Mesendoderm (in vitro differentiated cells): ENCODE results near the gene BRF1.

Experiments
- DNase-seq: peaks from one replicate; pipeline ENCODE4 v3.0.0; 2013
- H2AK5ac ChIP-seq: 2 replicates; pipeline ENCODE4 v1.6.1; 2013; ENCODE audit warnings: low read length, inconsistent platforms
- H2BK120ac ChIP-seq: 2 replicates; pipeline ENCODE4 v1.6.1; 2013; ENCODE audit warnings: low read depth, mild to moderate bottlenecking, low read length, moderate library complexity, mixed read lengths
- H2BK15ac ChIP-seq: replicated peaks from 2 replicates; pipeline ENCODE4 v1.6.1; 2013; ENCODE audit warnings: low read depth, mild to moderate bottlenecking, moderate library complexity
- H2BK5ac ChIP-seq: 2 replicates; pipeline ENCODE4 v1.6.1; 2013; ENCODE audit warnings: low read length, inconsistent platforms
- H3K18ac ChIP-seq: 2 replicates; pipeline ENCODE4 v1.6.1; 2013; ENCODE audit warnings: mild to moderate bottlenecking, low read length, mixed read lengths
- H3K23ac ChIP-seq: one replicate; pipeline ENCODE4 v1.6.1; 2013; ENCODE audit warnings: low read length
- H3K27ac ChIP-seq: 2 replicates; pipeline ENCODE4 v1.5.1; 2013; ENCODE audit warnings: low read depth, mild to moderate bottlenecking, inconsistent platforms, low read length, moderate library complexity
- H3K27me3 ChIP-seq: 2 replicates; pipeline ENCODE4 v1.6.1; 2013; ENCODE audit warnings: low read length, control low read depth, mild to moderate bottlenecking, inconsistent platforms; ENCODE audit not compliant: insufficient read depth, poor library complexity
- H3K36me3 ChIP-seq: 2 replicates; pipeline ENCODE4 v1.6.1; 2013; ENCODE audit warnings: low read length, inconsistent platforms; ENCODE audit not compliant: control insufficient read depth, insufficient read depth
- H3K4ac ChIP-seq: one replicate; pipeline ENCODE4 v1.6.1; 2013; ENCODE audit warnings: low read depth, mild to moderate bottlenecking, low read length, moderate library complexity
- H3K4me1 ChIP-seq: 2 replicates; pipeline ENCODE4 v1.6.1; 2013; ENCODE audit warnings: low read depth, low read length, inconsistent platforms; ENCODE audit not compliant: control insufficient read depth
- H3K4me2 ChIP-seq: 2 replicates; pipeline ENCODE4 v1.6.1; 2013; ENCODE audit warnings: low read length
- H3K4me3 ChIP-seq: 2 replicates; pipeline ENCODE4 v1.5.1; 2013; ENCODE audit warnings: mild to moderate bottlenecking, low read length
- H3K56ac ChIP-seq: one replicate; pipeline ENCODE4 v1.6.1; 2013; ENCODE audit warnings: low read length
- H3K79me1 ChIP-seq: 2 replicates; pipeline ENCODE4 v1.6.1; 2013; ENCODE audit warnings: low read length, inconsistent platforms
- H3K79me2 ChIP-seq: 2 replicates; pipeline ENCODE4 v1.6.1; 2013; ENCODE audit warnings: mild to moderate bottlenecking, low read length; ENCODE audit not compliant: control insufficient read depth, insufficient read depth
- H3K9ac ChIP-seq: 2 replicates; pipeline ENCODE4 v1.6.1; 2013; ENCODE audit warnings: low read length, inconsistent platforms
- H4K5ac ChIP-seq: one replicate; pipeline ENCODE4 v1.6.1; 2013; ENCODE audit warnings: low read length
- H4K8ac ChIP-seq: one replicate; pipeline ENCODE4 v1.6.1; 2013; ENCODE audit warnings: low read depth, mild to moderate bottlenecking, control low read depth, low read length, moderate library complexity
- WGBS: extraction: QIAGEN DNeasy Blood & Tissue Kit; methylation state at CpG from one replicate; pipeline ENCODE4 v1.1.7; 2013; ENCODE audit warnings: low lambda C conversion rate, missing lambda C conversion rate; ENCODE audit not compliant: insufficient coverage; ENCODE audit errors: extremely low coverage; 5-methylcytosine and 5-hydroxymethylcytosine counted together

The BRF1 gene

DNA sequence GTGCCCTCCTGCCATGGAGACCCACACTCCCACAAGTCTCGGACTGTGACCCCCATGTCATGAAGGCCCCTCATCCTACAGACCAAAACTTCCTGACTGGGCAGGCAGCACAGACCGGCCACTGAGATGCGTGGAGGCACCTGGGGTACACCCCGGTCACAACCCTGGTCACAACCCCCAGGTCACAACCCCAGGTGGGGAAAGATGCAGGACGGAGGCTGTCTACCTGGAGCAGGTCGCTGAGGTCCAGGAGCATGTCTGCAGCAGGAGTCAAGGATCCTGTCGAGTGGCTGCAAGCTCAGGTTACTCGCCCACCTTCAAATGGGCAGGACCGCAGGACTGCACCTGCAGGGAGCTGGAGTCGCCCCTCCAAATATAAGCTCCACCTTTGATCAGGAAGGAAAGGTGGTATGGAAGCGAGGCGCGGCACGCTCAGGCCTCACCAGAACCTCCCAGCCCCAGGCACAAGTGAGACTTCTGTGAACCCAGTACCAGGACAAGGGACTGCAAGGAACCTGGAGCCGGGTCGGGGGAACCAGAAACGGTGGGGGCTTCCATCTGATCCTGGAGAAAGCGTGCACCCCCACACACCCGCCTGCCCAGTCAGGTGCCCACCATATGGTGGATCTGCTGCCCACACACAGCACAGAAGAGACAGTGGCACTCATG lies 44.4 kb downstream of the BRF1 start:
- no peak overlapping the region for H2AK5ac ChIP-seq
- no peak overlapping the region for H3K27ac ChIP-seq
- no peak overlapping the region for H3K4me2 ChIP-seq
- H3K79me2 ChIP-seq, result no peaks in the 10 kb centered on the region
- H3K4ac ChIP-seq, result no peak overlapping the region
- no peak overlapping the region for H2BK5ac ChIP-seq
- H3K79me1 ChIP-seq, result no peaks in the 10 kb centered on the region
- H3K23ac ChIP-seq, result no peak overlapping the region
- H3K4me1 ChIP-seq, result no peaks in the 10 kb centered on the region
- H3K27me3 ChIP-seq, result no peaks in the 10 kb centered on the region
- H4K5ac ChIP-seq, result no peak overlapping the region
- no peaks in the 10 kb centered on the region for H3K36me3 ChIP-seq
- no peak overlapping the region for H3K4me3 ChIP-seq
- H2BK15ac ChIP-seq, result no peak overlapping the region
- H2BK120ac ChIP-seq, result no peak overlapping the region
- no peak overlapping the region for H4K8ac ChIP-seq
- H3K18ac ChIP-seq, result no peak overlapping the region
- DNase-seq, result no peak
- no peak overlapping the region for H3K9ac ChIP-seq
- H3K56ac ChIP-seq, result no peak overlapping the region
- WGBS, result no CpG with 5 or more reads among the region's 19 CpGs

DNA sequence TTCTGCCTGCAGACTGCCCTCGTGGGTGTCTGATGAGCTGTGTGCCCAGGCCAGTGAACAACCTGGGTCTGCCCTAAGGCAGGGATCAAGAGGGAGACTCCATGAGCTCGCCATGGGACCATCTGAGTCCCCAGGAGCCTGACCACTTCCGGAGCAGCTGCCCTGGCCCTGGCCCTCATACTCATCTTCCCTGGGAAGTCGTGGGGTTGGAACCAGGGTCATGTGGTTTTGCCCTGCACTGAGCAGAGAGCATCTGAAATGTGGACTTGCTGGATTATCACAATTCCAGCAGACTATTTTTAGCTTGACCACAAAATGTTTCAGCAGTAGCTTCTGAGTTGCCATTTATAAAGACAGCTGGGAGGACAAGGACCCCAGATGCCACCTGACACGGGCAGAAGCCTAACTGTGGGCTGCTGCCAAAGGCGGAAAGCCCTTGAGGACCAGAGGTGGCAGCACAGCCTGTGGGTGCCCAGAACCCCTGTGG lies 45.7 kb downstream of the BRF1 start:
- Histone ChIP-seq H3K4ac (no peak overlapping the region), H3K18ac (no peak overlapping the region), H2BK120ac (no peak overlapping the region), H3K79me2 (no peaks in the 10 kb centered on the region), H3K4me1 (no peaks in the 10 kb centered on the region), H3K27ac (no peak overlapping the region), H2BK5ac (no peak overlapping the region), H3K36me3 (peaks cover 2% of the 10 kb centered on the region), H2AK5ac (no peak overlapping the region), H4K5ac (no peak overlapping the region), H3K27me3 (no peaks in the 10 kb centered on the region), H3K79me1 (no peaks in the 10 kb centered on the region), H4K8ac (no peak overlapping the region), H2BK15ac (no peak overlapping the region), H3K23ac (no peak overlapping the region), H3K4me2 (no peak overlapping the region), H3K9ac (no peak overlapping the region), H3K56ac (no peak overlapping the region), H3K4me3 (no peak overlapping the region)
- DNase-seq, result no peak
- WGBS, result no CpG with 5 or more reads among the region's 6 CpGs

DNA sequence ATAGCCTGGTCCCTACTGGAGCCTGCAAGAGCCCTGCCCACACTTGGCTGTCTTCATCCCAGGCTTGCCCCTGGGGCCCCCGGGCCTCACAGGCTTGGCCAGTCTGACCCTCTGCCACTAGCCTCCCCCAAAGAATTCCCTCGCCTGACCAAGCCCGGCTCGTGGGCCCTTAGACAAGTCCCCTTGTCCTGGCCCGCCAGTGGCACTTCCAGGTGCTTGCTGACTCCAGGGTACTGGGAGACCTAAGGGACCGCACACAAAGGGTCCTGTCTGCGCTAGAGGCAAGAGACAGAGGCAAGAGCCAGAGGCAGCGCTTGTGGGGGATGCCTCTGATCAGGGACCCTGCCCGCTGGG lies 47.5 kb downstream of the BRF1 start:
- no peak overlapping the region for H3K9ac ChIP-seq
- no peak overlapping the region for H3K23ac ChIP-seq
- no peak overlapping the region for H4K5ac ChIP-seq
- no peak overlapping the region for H4K8ac ChIP-seq
- H3K79me2 ChIP-seq, result no peaks in the 10 kb centered on the region
- no peak overlapping the region for H2BK120ac ChIP-seq
- H3K18ac ChIP-seq, result no peak overlapping the region
- H3K27ac ChIP-seq, result no peak overlapping the region
- no peak overlapping the region for H3K4ac ChIP-seq
- H2BK5ac ChIP-seq, result no peak overlapping the region
- peaks cover 2% of the 10 kb centered on the region for H3K36me3 ChIP-seq
- no peak overlapping the region for H2BK15ac ChIP-seq
- no peak for DNase-seq
- no peak overlapping the region for H3K56ac ChIP-seq
- WGBS, result no CpG with 5 or more reads among the region's 9 CpGs
- no peak overlapping the region for H3K4me3 ChIP-seq
- no peaks in the 10 kb centered on the region for H3K79me1 ChIP-seq
- no peak overlapping the region for H2AK5ac ChIP-seq
- no peaks in the 10 kb centered on the region for H3K27me3 ChIP-seq
- H3K4me1 ChIP-seq, result no peaks in the 10 kb centered on the region
- H3K4me2 ChIP-seq, result no peak overlapping the region

DNA sequence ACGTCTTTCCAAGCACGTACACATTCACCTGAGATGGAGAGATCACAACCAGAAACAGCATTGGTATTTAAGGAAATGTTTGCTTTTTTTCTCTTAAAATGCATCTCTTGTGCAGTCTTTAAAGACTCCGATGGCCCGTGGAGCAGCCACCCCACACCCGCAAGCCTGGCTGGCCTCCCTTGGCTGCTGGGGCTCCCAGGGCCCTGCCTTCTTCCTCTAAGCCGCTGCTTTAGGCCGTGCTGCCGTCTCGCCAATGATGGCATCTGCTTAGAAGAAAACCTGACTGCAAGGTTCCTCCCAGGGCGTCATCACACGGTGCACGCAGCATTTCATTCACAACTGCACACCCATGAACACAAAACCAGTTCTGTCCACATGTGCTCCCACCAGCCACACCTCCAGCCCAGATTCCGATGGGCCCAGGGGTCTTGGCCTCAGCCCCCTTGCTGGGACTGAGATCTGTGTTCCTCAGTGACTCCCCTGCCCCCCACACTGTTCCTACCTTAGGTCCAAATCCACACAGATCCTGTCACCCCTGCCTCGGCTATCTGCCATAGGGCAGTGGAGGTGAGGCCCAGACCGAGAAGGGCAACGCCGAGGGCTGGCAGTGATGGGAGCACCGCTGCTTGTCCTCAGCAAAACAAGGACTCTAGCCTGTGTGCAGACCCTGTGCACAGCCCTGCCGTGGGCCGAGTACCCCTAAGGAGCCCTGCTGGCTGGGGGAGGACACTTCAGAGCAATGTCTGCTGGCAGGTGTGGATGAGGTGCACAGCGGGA lies 48.1 kb downstream of the BRF1 start:
- no peak overlapping the region for H3K4me2 ChIP-seq
- no peak overlapping the region for H2BK120ac ChIP-seq
- H3K27ac ChIP-seq, result no peak overlapping the region
- no peak overlapping the region for H2BK15ac ChIP-seq
- H3K56ac ChIP-seq, result no peak overlapping the region
- H3K9ac ChIP-seq, result no peak overlapping the region
- H2AK5ac ChIP-seq, result no peak overlapping the region
- H4K8ac ChIP-seq, result no peak overlapping the region
- no peak overlapping the region for H3K18ac ChIP-seq
- H3K4ac ChIP-seq, result no peak overlapping the region
- peaks cover 2% of the 10 kb centered on the region for H3K36me3 ChIP-seq
- WGBS, result no CpG with 5 or more reads among the region's 21 CpGs
- H4K5ac ChIP-seq, result no peak overlapping the region
- H2BK5ac ChIP-seq, result no peak overlapping the region
- no peak overlapping the region for H3K4me3 ChIP-seq
- H3K27me3 ChIP-seq, result no peaks in the 10 kb centered on the region
- H3K23ac ChIP-seq, result peak overlapping the region; percentile 94
- H3K4me1 ChIP-seq, result no peaks in the 10 kb centered on the region
- DNase-seq, result no peak
- H3K79me2 ChIP-seq, result no peaks in the 10 kb centered on the region
- peaks cover under 1% of the 10 kb centered on the region for H3K79me1 ChIP-seq

DNA sequence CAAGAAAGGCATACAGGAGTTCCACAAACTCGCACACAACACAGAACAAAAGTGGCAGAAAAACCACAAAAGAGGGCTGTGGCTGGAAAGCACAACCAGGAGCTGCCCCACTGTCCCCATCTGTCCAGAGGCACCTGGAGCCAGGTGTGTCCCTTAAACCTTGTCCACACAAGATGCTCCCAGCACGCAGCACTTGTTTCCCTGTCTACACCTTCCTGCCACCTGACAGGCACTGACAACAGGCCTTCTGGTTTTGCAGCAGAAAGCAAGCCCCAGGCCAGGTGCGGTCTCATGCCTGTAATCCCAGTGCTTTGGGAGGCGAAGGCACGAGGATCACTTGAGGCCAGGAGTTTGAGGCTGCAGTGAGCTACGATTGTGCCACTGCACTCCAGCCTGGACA lies 48.9 kb downstream of the BRF1 start:
- Histone ChIP-seq H3K27me3 (no peaks in the 10 kb centered on the region), H2BK5ac (no peak overlapping the region), H3K4ac (no peak overlapping the region), H3K79me1 (peaks cover 2% of the 10 kb centered on the region), H4K8ac (no peak overlapping the region), H2AK5ac (no peak overlapping the region), H3K4me3 (no peak overlapping the region), H3K27ac (no peak overlapping the region), H2BK120ac (no peak overlapping the region), H3K36me3 (peaks cover 2% of the 10 kb centered on the region), H3K23ac (no peak overlapping the region), H3K4me2 (no peak overlapping the region), H3K56ac (no peak overlapping the region), H3K9ac (no peak overlapping the region), H4K5ac (no peak overlapping the region), H3K79me2 (no peaks in the 10 kb centered on the region), H3K18ac (no peak overlapping the region), H3K4me1 (no peaks in the 10 kb centered on the region), H2BK15ac (no peak overlapping the region)
- no peak for DNase-seq
- whole genome bisulfite sequencing, result no CpG with 5 or more reads among the region's 6 CpGs
